GM18508 (cell line): ENCODE measurements around the gene ZCCHC12.
"Not testable (repeated sequence)": the region's sequence is repeated elsewhere in the genome, so short reads cannot be mapped to it uniquely, and the experiment has no call there.

Source experiments
- ATAC-seq: cut with Tn5 transposase; IDR thresholded peaks from one replicate; pipeline ENCODE4 v1.9.1; 2021; ENCODE audit warnings: moderate number of reproducible peaks; ENCODE audit not compliant: insufficient read depth, unreplicated experiment

ZCCHC12 gene

GRCh38 chrX:118823263-118824172 is at the start of gene ZCCHC12:
TSS of gene ZCCHC12 (plus strand) at chrX:118823824. CDS start at chrX:118825245, 1,421 bp downstream.
- ATAC-seq, result no peak

- ATAC-seq, result no peak
Measured at GRCh38 chrX:118779581-118779980, 44.0 kb upstream of the ZCCHC12 start.

GRCh38 chrX:118780509-118780908 is 43.1 kb upstream of the ZCCHC12 start:
- ATAC-seq, result no peak

- no peak for ATAC-seq
Measured at GRCh38 chrX:118780911-118781310, 42.7 kb upstream of the ZCCHC12 start.

- ATAC-seq, result no peak
Measured at GRCh38 chrX:118795528-118796280, 27.9 kb upstream of the ZCCHC12 start.

- ATAC-seq, result no peak
Measured at GRCh38 chrX:118802857-118803256, 20.8 kb upstream of the ZCCHC12 start.

- ATAC-seq, result no peak
Measured at GRCh38 chrX:118807151-118808017, 16.2 kb upstream of the ZCCHC12 start.

GRCh38 chrX:118817257-118817656 is 6.4 kb upstream of the ZCCHC12 start:
- ATAC-seq, result not testable (repeated sequence)

GRCh38 chrX:118824173-118824730 is 628 bp downstream of the ZCCHC12 start:
- ATAC-seq, result no peak

- no peak for ATAC-seq
Measured at GRCh38 chrX:118825227-118825626, 1.6 kb downstream of the ZCCHC12 start.

GRCh38 chrX:118839334-118839958 is 15.8 kb downstream of the ZCCHC12 start:
- ATAC-seq, result peak; percentile 65

- ATAC-seq, result no peak
Measured at GRCh38 chrX:118847676-118848075, 24.1 kb downstream of the ZCCHC12 start.

GRCh38 chrX:118853596-118853995 is 30.0 kb downstream of the ZCCHC12 start:
- no peak for ATAC-seq

GRCh38 chrX:118855681-118856310 is 32.2 kb downstream of the ZCCHC12 start:
- no peak for ATAC-seq

GRCh38 chrX:118857006-118857405 is 33.4 kb downstream of the ZCCHC12 start:
- no peak for ATAC-seq

- no peak for ATAC-seq
Measured at GRCh38 chrX:118861338-118861737, 37.7 kb downstream of the ZCCHC12 start.

GRCh38 chrX:118862091-118862490 is 38.5 kb downstream of the ZCCHC12 start:
- ATAC-seq, result no peak

- ATAC-seq, result no peak
Measured at GRCh38 chrX:118862979-118863378, 39.4 kb downstream of the ZCCHC12 start.

- no peak for ATAC-seq
Measured at GRCh38 chrX:118864063-118864635, 40.5 kb downstream of the ZCCHC12 start.
